Colonic mucosa (tissue), 4 donors: ENCODE results near the gene ERCC1. TPM values are rescaled to one million over a fixed set of nuclear protein-coding genes. Genes with fewer than 3 reads are reported as not detected.

Source experiments
- DNase-seq: peaks from one replicate; pipeline ENCODE4 v3.0.0-alpha.2; 2020
- H3K27ac ChIP-seq: fragments of 200-600 bp; one replicate; pipeline ENCODE4 v1.8.0; 2021
- H3K27me3 ChIP-seq: fragments of 200-600 bp; one replicate; pipeline ENCODE4 v1.8.0; 2021
- H3K36me3 ChIP-seq: fragments of 200-600 bp; one replicate; pipeline ENCODE4 v1.8.0; 2021
- H3K4me1 ChIP-seq: fragments of 200-600 bp; one replicate; pipeline ENCODE4 v1.8.0; 2021; ENCODE audit warnings: mild to moderate bottlenecking
- H3K4me3 ChIP-seq: fragments of 200-600 bp; one replicate; pipeline ENCODE4 v1.8.0; 2021
- H3K9ac ChIP-seq, 2 donors: one replicate each; pipeline ENCODE4 v1.7.0; 2013; ENCODE audit warnings: control low read depth in 2 of 2, low read depth in 2 of 2, low read length in 2 of 2
- H3K9me3 ChIP-seq: fragments of 200-600 bp; one replicate; pipeline ENCODE4 v1.8.0; 2021
- CTCF ChIP-seq: fragments of 200-600 bp; IDR thresholded peaks from one replicate; pipeline ENCODE4 v1.8.0; 2022; ENCODE audit warnings: antibody characterized with exemption, mild to moderate bottlenecking
- intact Hi-C: fragments of 100-400 bp; cut with DNase I; formaldehyde crosslinking; loops from one replicate; pipeline ENCODE4 v1.14.1; 2022
- total RNA-seq, 2 donors: library from RNA; stranded (reverse); fragmentation: NEBNext Ultra II Directional in 1 of 2; extraction: Animal tissue kit (Norgen Biotek cat#: 25700) in 1 of 2; gene quantifications; one replicate each; pipeline ENCODE4 v1.2.1, GENCODE V29; 2021
- donor health status: healthy.
- donor health status: DM: no; HTN: no; CAD: no.
- donor health status: DM: no; HTN: no; CAD: no.

The ERCC1 gene
- total RNA-seq, 2 donors from 2014 or later: 30.0 to 37.3 TPM

GRCh38 chr19:45467456-45468158, 43.9 kb upstream of the ERCC1 start, which contains the start of gene FOSB:
FOSB (plus strand) TSS chr19:45467996; CDS start chr19:45468587, 591 bp downstream.
- peak within 1 kb of the TSS; percentile 85 to 96 for H3K9ac ChIP-seq
- intact Hi-C loops: no loop called here
- no peaks in the 10 kb centered on the region for H3K27me3 ChIP-seq
- peak; percentile 95 for DNase-seq
- no peaks in the 10 kb centered on the region for H3K36me3 ChIP-seq
- no peaks in the 10 kb centered on the region for H3K9me3 ChIP-seq
- peak within 1 kb of the TSS; percentile 51 for H3K4me3 ChIP-seq
- no peak for TF ChIP-seq CTCF
- peaks cover 12% of the 10 kb centered on the region for H3K4me1 ChIP-seq
- peak within 1 kb of the TSS; percentile 78 for H3K27ac ChIP-seq

- no peaks in the 10 kb centered on the region for H3K27me3 ChIP-seq
- H3K9me3 ChIP-seq: no peaks in the 10 kb centered on the region
- peak overlapping the region; percentile 78 for H3K27ac ChIP-seq
- peak overlapping the region; percentile 71 to 96 for H3K9ac ChIP-seq
- no peak for DNase-seq
- intact Hi-C loops: no loop called here
- no peak for TF ChIP-seq CTCF
- no peaks in the 10 kb centered on the region for H3K36me3 ChIP-seq
- peaks cover 12% of the 10 kb centered on the region for H3K4me1 ChIP-seq
- peak overlapping the region; percentile 51 for H3K4me3 ChIP-seq
Measured at GRCh38 chr19:45467115-45467455, 43.4 kb upstream of the ERCC1 start.

GRCh38 chr19:45464852-45465441, 41.2 kb upstream of the ERCC1 start:
- no peak for DNase-seq
- Histone ChIP-seq H3K9me3 (no peaks in the 10 kb centered on the region), H3K27me3 (no peaks in the 10 kb centered on the region), H3K9ac (no peak overlapping the region), H3K4me1 (peaks cover 8% of the 10 kb centered on the region), H3K4me3 (no peak overlapping the region), H3K36me3 (no peaks in the 10 kb centered on the region), H3K27ac (no peak overlapping the region)
- TF ChIP-seq CTCF: no peak
- intact Hi-C loops: no loop called here

GRCh38 chr19:45464274-45464673, 40.6 kb upstream of the ERCC1 start:
- TF ChIP-seq CTCF: no peak
- Histone ChIP-seq H3K27ac (no peak overlapping the region), H3K36me3 (no peaks in the 10 kb centered on the region), H3K4me1 (peaks cover 6% of the 10 kb centered on the region), H3K9me3 (no peaks in the 10 kb centered on the region), H3K27me3 (no peaks in the 10 kb centered on the region), H3K9ac (no peak overlapping the region), H3K4me3 (no peak overlapping the region)
- DNase-seq: no peak
- intact Hi-C loops: no loop called here

- DNase-seq: no peak
- no peak overlapping the region for H3K4me3 ChIP-seq
Measured at GRCh38 chr19:45463241-45463640, 39.5 kb upstream of the ERCC1 start.

More at GRCh38 chr19:45463241-45463640, 39.5 kb upstream of the ERCC1 start:
- H3K9ac ChIP-seq: no peak overlapping the region
- intact Hi-C loops: no loop called here
- H3K9me3 ChIP-seq: no peaks in the 10 kb centered on the region
- peaks cover 6% of the 10 kb centered on the region for H3K4me1 ChIP-seq
- no peaks in the 10 kb centered on the region for H3K27me3 ChIP-seq
- H3K27ac ChIP-seq: no peak overlapping the region
- no peak for TF ChIP-seq CTCF
- H3K36me3 ChIP-seq: no peaks in the 10 kb centered on the region
